H9 (cell line): ENCODE measurements around the gene MRRF. TPM values are rescaled to one million over a fixed set of nuclear protein-coding genes. Genes with fewer than 3 reads are reported as not detected.

Source experiments
- DNase-seq: peaks from one replicate; pipeline ENCODE4 v3.0.0-alpha.2; 2017
- H2AFZ ChIP-seq: one replicate; pipeline ENCODE4 v1.6.1; 2013; ENCODE audit warnings: mild to moderate bottlenecking, low read length, control low read depth, moderate library complexity
- H2AK5ac ChIP-seq: 2 replicates; pipeline ENCODE4 v1.6.1; 2013; ENCODE audit warnings: low read length, control low read depth, mixed read lengths; ENCODE audit not compliant: insufficient read length
- H2BK120ac ChIP-seq: one replicate; pipeline ENCODE4 v1.6.1; 2013; ENCODE audit warnings: low read depth, mild to moderate bottlenecking, low read length, control low read depth, inconsistent platforms; ENCODE audit not compliant: poor library complexity, severe bottlenecking
- H2BK12ac ChIP-seq: 2 replicates; pipeline ENCODE4 v1.6.1; 2013; ENCODE audit warnings: low read length, control low read depth, mixed read lengths, low read depth; ENCODE audit not compliant: insufficient read length
- H2BK15ac ChIP-seq: 2 replicates; pipeline ENCODE4 v1.6.1; 2013; ENCODE audit warnings: low read depth, low read length, control low read depth
- H2BK20ac ChIP-seq: one replicate; pipeline ENCODE4 v1.6.1; 2013; ENCODE audit warnings: low read depth, mild to moderate bottlenecking, low read length, control low read depth, inconsistent platforms; ENCODE audit not compliant: poor library complexity, severe bottlenecking
- H2BK5ac ChIP-seq: 2 replicates; pipeline ENCODE4 v1.6.1; 2013; ENCODE audit warnings: low read length, control low read depth, mixed read lengths; ENCODE audit not compliant: insufficient read length
- H3K14ac ChIP-seq: 2 replicates; pipeline ENCODE4 v1.6.1; 2013; ENCODE audit warnings: low read length, control low read depth; ENCODE audit not compliant: insufficient read depth
- H3K18ac ChIP-seq: 2 replicates; pipeline ENCODE4 v1.6.1; 2013; ENCODE audit warnings: low read depth, mild to moderate bottlenecking, mixed read lengths, low read length, control low read depth; ENCODE audit not compliant: insufficient read length
- H3K23ac ChIP-seq: 2 replicates; pipeline ENCODE4 v1.6.1; 2013; ENCODE audit warnings: low read length, control low read depth, mixed read lengths, low read depth; ENCODE audit not compliant: insufficient read length
- H3K23me2 ChIP-seq: 2 replicates; pipeline ENCODE4 v1.6.1; 2013; ENCODE audit warnings: low read depth, mild to moderate bottlenecking, mixed read lengths, low read length, control low read depth; ENCODE audit not compliant: insufficient read length, poor library complexity, severe bottlenecking
- H3K27ac ChIP-seq: 2 replicates; pipeline ENCODE4 v1.5.1; 2013; ENCODE audit warnings: low read length, control low read depth, mixed read lengths, low read depth; ENCODE audit not compliant: insufficient read length
- H3K27me3 ChIP-seq: 2 replicates; pipeline ENCODE4 v1.6.1; 2013; ENCODE audit warnings: low read length, control low read depth, inconsistent platforms; ENCODE audit not compliant: insufficient read depth
- H3K4ac ChIP-seq: 2 replicates; pipeline ENCODE4 v1.6.1; 2013; ENCODE audit warnings: low read depth, mild to moderate bottlenecking, control low read depth, inconsistent platforms, low read length, moderate library complexity
- H3K4me1 ChIP-seq: 2 replicates; pipeline ENCODE4 v1.6.1; 2013; ENCODE audit warnings: low read length, control low read depth, inconsistent platforms; ENCODE audit not compliant: insufficient read depth
- H3K4me2 ChIP-seq: 2 replicates; pipeline ENCODE4 v1.6.1; 2013; ENCODE audit warnings: low read length, control low read depth, mixed read lengths; ENCODE audit not compliant: insufficient read length, insufficient read depth
- H3K56ac ChIP-seq: 2 replicates; pipeline ENCODE4 v1.6.1; 2013; ENCODE audit warnings: low read depth, mild to moderate bottlenecking, mixed read lengths, low read length, control low read depth; ENCODE audit not compliant: insufficient read length
- H3K79me1 ChIP-seq: 2 replicates; pipeline ENCODE4 v1.6.1; 2013; ENCODE audit warnings: low read depth, mild to moderate bottlenecking, moderate library complexity, low read length, control low read depth, inconsistent platforms; ENCODE audit not compliant: insufficient read depth, poor library complexity, severe bottlenecking
- H3K79me2 ChIP-seq: 2 replicates; pipeline ENCODE4 v1.6.1; 2013; ENCODE audit warnings: low read length, control low read depth, inconsistent platforms; ENCODE audit not compliant: insufficient read depth
- H3K9ac ChIP-seq: 2 replicates; pipeline ENCODE4 v1.6.1; 2013; ENCODE audit warnings: low read length, control low read depth, mixed read lengths; ENCODE audit not compliant: insufficient read length; ENCODE audit errors: extremely low read depth
- H3K9me3 ChIP-seq: one replicate; pipeline ENCODE4 v1.6.1; 2013; ENCODE audit warnings: low read depth, low read length, inconsistent platforms; ENCODE audit not compliant: control insufficient read depth
- H3T11ph ChIP-seq: one replicate; pipeline ENCODE4 v1.6.1; 2013; ENCODE audit warnings: mild to moderate bottlenecking, low read length, control low read depth, inconsistent platforms
- H4K20me1 ChIP-seq: one replicate; pipeline ENCODE4 v1.6.1; 2013; ENCODE audit not compliant: control insufficient read depth, insufficient read length, insufficient read depth
- H4K5ac ChIP-seq: 2 replicates; pipeline ENCODE4 v1.6.1; 2013; ENCODE audit warnings: low read depth, mild to moderate bottlenecking, mixed read lengths, low read length, control low read depth; ENCODE audit not compliant: insufficient read length
- H4K8ac ChIP-seq: replicated peaks from 2 replicates; pipeline ENCODE4 v1.6.1; 2013; ENCODE audit warnings: low read length, control low read depth, mixed read lengths, low read depth; ENCODE audit not compliant: insufficient read length
- H4K91ac ChIP-seq: 2 replicates; pipeline ENCODE4 v1.6.1; 2013; ENCODE audit warnings: low read depth, mild to moderate bottlenecking, moderate library complexity, mixed read lengths, low read length, control low read depth; ENCODE audit not compliant: insufficient read length
- H3K27ac Mint-ChIP-seq, 3 experiments: 2 replicates in 2 of 3; 3 replicates in 1 of 3; pipeline ENCODE4 v1.8.0; 2020 to 2021; ENCODE audit warnings: mixed read lengths in 3 of 3, mild to moderate bottlenecking in 1 of 3, moderate library complexity in 1 of 3
- H3K27me3 Mint-ChIP-seq: 2 replicates; pipeline ENCODE4 v1.8.0; 2021; ENCODE audit warnings: low read depth, mild to moderate bottlenecking, moderate library complexity, mixed read lengths
- H3K36me3 Mint-ChIP-seq, 3 experiments: 2 replicates in 2 of 3; 3 replicates in 1 of 3; pipeline ENCODE4 v1.8.0; 2020 to 2021; ENCODE audit warnings: low read depth in 3 of 3, mixed read lengths in 3 of 3; ENCODE audit not compliant: insufficient read depth in 1 of 3
- H3K4me1 Mint-ChIP-seq, 2 experiments: 2 replicates each; pipeline ENCODE4 v1.8.0; 2020; ENCODE audit warnings: mixed read lengths in 2 of 2
- H3K4me3 Mint-ChIP-seq, 2 experiments: 2 replicates in 1 of 2; 3 replicates in 1 of 2; pipeline ENCODE4 v1.8.0; 2020 to 2021; ENCODE audit warnings: mild to moderate bottlenecking in 2 of 2, mixed read lengths in 2 of 2, moderate library complexity in 1 of 2
- H3K9me3 Mint-ChIP-seq, 2 experiments: 2 replicates in 1 of 2; 3 replicates in 1 of 2; pipeline ENCODE4 v1.8.0; 2020; ENCODE audit warnings: mild to moderate bottlenecking in 2 of 2, mixed read lengths in 2 of 2, moderate library complexity in 1 of 2
- CTCF ChIP-seq: fragments of 200-600 bp; sonication (generic); conservative IDR thresholded peaks from 3 replicates; pipeline ENCODE4 v1.8.0; 2021; ENCODE audit warnings: antibody characterized with exemption, mild to moderate bottlenecking
- WGBS: extraction: QIAGEN DNeasy Blood & Tissue Kit; methylation state at CpG from one replicate; pipeline ENCODE4 v1.1.7; 2013; ENCODE audit warnings: missing lambda C conversion rate, low lambda C conversion rate, mixed read lengths; ENCODE audit not compliant: insufficient read length; ENCODE audit errors: extremely low coverage; 5-methylcytosine and 5-hydroxymethylcytosine counted together
- total RNA-seq: library from RNA; stranded (reverse); gene quantifications from 2 replicates; pipeline ENCODE4 v1.2.1, GENCODE V29; 2021

Gene MRRF
- total RNA-seq, 1 experiment from 2014 or later: 33.7 TPM

- H3K4me1 ChIP-seq: no peaks in the 10 kb centered on the region
- no peak overlapping the region for H3K18ac ChIP-seq
- H3K27ac ChIP-seq: no peak overlapping the region
- H3K23me2 ChIP-seq: peaks cover 11% of the 10 kb centered on the region
- H3T11ph ChIP-seq: no peak overlapping the region
- no peak overlapping the region for H2BK20ac ChIP-seq
- no peak overlapping the region for H4K5ac ChIP-seq
- H3K79me1 ChIP-seq: peaks cover 4% of the 10 kb centered on the region
- Mint-ChIP-seq H3K9me3 (no peaks in the 10 kb centered on the region), H3K27ac (no peak overlapping the region), H3K4me1 (peaks cover 11 to 13% of the 10 kb centered on the region in 2 experiments; a peak in 3 of 4 replicates), H3K27me3 (no peaks in the 10 kb centered on the region), H3K36me3 (peaks cover 11 to 20% (median 15%) of the 10 kb centered on the region in 3 experiments; a peak in 6 of 7 replicates), H3K4me3 (no peak overlapping the region; a peak in 1 of 5 replicates)
- no peak overlapping the region for H3K9ac ChIP-seq
- H3K4me2 ChIP-seq: no peak overlapping the region
- no peak overlapping the region for H2BK12ac ChIP-seq
- WGBS: no CpG with 5 or more reads among the region's 6 CpGs
- DNase-seq: no peak
- no peak overlapping the region for H3K23ac ChIP-seq
- TF ChIP-seq CTCF: no peak
- H3K27me3 ChIP-seq: no peaks in the 10 kb centered on the region
- H3K4ac ChIP-seq: no peak overlapping the region
- no peak overlapping the region for H4K91ac ChIP-seq
- H3K79me2 ChIP-seq: peaks cover 4% of the 10 kb centered on the region; the same call in 1 of the 2 replicates
- no peak overlapping the region for H2AK5ac ChIP-seq
- H2BK15ac ChIP-seq: no peak overlapping the region
- H2BK5ac ChIP-seq: no peak overlapping the region
- H4K8ac ChIP-seq: no peak overlapping the region
- no peak overlapping the region for H3K56ac ChIP-seq
- H2AFZ ChIP-seq: no peak overlapping the region
- no peak overlapping the region for H3K14ac ChIP-seq
- no peaks in the 10 kb centered on the region for H3K9me3 ChIP-seq
- H2BK120ac ChIP-seq: no peak overlapping the region
- H4K20me1 ChIP-seq: no peaks in the 10 kb centered on the region
Observed at GRCh38 chr9:122268041-122268814, 3.5 kb downstream of the MRRF start.
